WTC11 (cell line): ENCODE results near the gene MRC2.

Experiments used
- ATF1 ChIP-seq: sonication (generic); formaldehyde crosslinking; IDR thresholded peaks from 2 replicates; pipeline ENCODE4 v1.8.1; 2023; ENCODE audit warnings: mild to moderate bottlenecking, moderate library complexity, missing genetic modification reagents
- CREM ChIP-seq: sonication (generic); formaldehyde crosslinking; IDR thresholded peaks from 2 replicates; pipeline ENCODE4 v1.8.1; 2022; ENCODE audit warnings: mild to moderate bottlenecking, missing genetic modification reagents, moderate library complexity
- ESRRA ChIP-seq: sonication (generic); formaldehyde crosslinking; IDR thresholded peaks from 2 replicates; pipeline ENCODE4 v1.8.1; 2022; ENCODE audit warnings: mild to moderate bottlenecking, missing genetic modification reagents, borderline replicate concordance
- NFYB ChIP-seq: sonication (generic); formaldehyde crosslinking; conservative IDR thresholded peaks from 2 replicates; pipeline ENCODE4 v1.8.0; 2022; ENCODE audit warnings: low read depth, missing genetic modification reagents
- SP1 ChIP-seq: sonication (generic); formaldehyde crosslinking; conservative IDR thresholded peaks from 2 replicates; pipeline ENCODE4 v1.8.1; 2022; ENCODE audit warnings: missing genetic modification reagents
- ZBTB21 ChIP-seq: sonication (generic); formaldehyde crosslinking; IDR thresholded peaks from 2 replicates; pipeline ENCODE4 v1.8.1; 2023; ENCODE audit warnings: mild to moderate bottlenecking, missing genetic modification reagents, borderline replicate concordance
- ZNF138 ChIP-seq: sonication (generic); formaldehyde crosslinking; conservative IDR thresholded peaks from 2 replicates; pipeline ENCODE4 v1.8.1; 2022; ENCODE audit warnings: mild to moderate bottlenecking, moderate library complexity, missing genetic modification reagents
- TF ChIP-seq, protein P1 (sequence below): fragments of 200-600 bp; IDR thresholded peaks from 2 replicates; pipeline ENCODE4 v1.8.0; 2022; ENCODE audit warnings: antibody characterized with exemption
- TF ChIP-seq, protein P2 (sequence below): fragments of 250-450 bp; sonication (Bioruptor Pico); IDR thresholded peaks from 2 replicates; pipeline ENCODE4 v2.1.2; 2022; ENCODE audit warnings: mild to moderate bottlenecking, moderate library complexity
- TF ChIP-seq, protein P3 (sequence below): sonication (generic); formaldehyde crosslinking; IDR thresholded peaks from 2 replicates; pipeline ENCODE4 v1.8.1; 2023; ENCODE audit warnings: mild to moderate bottlenecking, missing genetic modification reagents
- TF ChIP-seq, protein P4 (sequence below): sonication (generic); formaldehyde crosslinking; IDR thresholded peaks from 2 replicates; pipeline ENCODE4 v1.8.1; 2023; ENCODE audit warnings: mild to moderate bottlenecking, missing genetic modification reagents, moderate library complexity
- TF ChIP-seq, protein P5 (sequence below): sonication (generic); formaldehyde crosslinking; conservative IDR thresholded peaks from 2 replicates; pipeline ENCODE4 v1.8.1; 2023; ENCODE audit warnings: mild to moderate bottlenecking, low read depth, missing genetic modification reagents, moderate library complexity
- TF ChIP-seq, protein P6 (sequence below): sonication (generic); formaldehyde crosslinking; IDR thresholded peaks from 2 replicates; pipeline ENCODE4 v1.8.1; 2023; ENCODE audit warnings: mild to moderate bottlenecking, missing genetic modification reagents

DNA sequence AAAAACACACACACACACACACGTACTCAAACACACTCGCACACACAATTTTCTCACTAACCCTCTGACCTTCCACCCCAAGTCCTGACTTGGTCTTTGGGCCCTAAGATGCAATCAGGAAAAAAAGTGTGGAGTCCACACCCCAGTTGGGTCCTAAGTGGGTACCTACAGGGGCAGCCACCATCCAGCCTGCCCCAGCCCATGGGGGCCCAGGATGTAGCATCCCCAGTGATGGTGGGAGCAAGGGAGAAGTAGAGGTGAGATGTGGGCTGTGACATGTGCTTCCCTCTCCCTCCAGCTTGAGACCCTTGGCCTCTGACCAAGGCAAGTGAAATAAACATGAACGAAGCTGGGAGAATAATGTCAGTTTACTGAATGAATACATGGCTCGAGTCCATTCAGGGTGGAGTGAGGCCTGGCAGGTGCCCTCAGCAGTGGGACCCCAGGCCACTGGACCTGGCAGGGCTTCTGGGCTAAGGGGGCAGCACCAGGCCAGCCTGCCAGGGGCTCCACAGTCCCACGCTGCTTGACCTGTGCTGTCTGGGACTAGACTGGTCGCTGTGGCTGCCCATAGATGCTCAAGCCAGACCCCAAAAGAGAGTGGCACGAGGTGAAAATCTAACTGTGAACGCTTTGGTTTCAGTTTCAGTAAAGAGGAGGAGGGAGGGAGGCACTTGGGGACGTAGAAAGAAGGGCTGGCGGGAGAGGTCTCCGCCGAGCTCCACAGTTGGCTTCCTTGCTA lies 73.7 kb downstream of the MRC2 start:
- TF ChIP-seq, protein P1, sequence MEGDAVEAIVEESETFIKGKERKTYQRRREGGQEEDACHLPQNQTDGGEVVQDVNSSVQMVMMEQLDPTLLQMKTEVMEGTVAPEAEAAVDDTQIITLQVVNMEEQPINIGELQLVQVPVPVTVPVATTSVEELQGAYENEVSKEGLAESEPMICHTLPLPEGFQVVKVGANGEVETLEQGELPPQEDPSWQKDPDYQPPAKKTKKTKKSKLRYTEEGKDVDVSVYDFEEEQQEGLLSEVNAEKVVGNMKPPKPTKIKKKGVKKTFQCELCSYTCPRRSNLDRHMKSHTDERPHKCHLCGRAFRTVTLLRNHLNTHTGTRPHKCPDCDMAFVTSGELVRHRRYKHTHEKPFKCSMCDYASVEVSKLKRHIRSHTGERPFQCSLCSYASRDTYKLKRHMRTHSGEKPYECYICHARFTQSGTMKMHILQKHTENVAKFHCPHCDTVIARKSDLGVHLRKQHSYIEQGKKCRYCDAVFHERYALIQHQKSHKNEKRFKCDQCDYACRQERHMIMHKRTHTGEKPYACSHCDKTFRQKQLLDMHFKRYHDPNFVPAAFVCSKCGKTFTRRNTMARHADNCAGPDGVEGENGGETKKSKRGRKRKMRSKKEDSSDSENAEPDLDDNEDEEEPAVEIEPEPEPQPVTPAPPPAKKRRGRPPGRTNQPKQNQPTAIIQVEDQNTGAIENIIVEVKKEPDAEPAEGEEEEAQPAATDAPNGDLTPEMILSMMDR: no peak
- no peak for TF ChIP-seq ATF1 (CRISPR knock-in tag)
- TF ChIP-seq ESRRA: no peak
- TF ChIP-seq ZBTB21 (CRISPR knock-in tag): no peak
- TF ChIP-seq NFYB (CRISPR knock-in tag): no peak
- no peak for TF ChIP-seq SP1
- TF ChIP-seq, protein P2, sequence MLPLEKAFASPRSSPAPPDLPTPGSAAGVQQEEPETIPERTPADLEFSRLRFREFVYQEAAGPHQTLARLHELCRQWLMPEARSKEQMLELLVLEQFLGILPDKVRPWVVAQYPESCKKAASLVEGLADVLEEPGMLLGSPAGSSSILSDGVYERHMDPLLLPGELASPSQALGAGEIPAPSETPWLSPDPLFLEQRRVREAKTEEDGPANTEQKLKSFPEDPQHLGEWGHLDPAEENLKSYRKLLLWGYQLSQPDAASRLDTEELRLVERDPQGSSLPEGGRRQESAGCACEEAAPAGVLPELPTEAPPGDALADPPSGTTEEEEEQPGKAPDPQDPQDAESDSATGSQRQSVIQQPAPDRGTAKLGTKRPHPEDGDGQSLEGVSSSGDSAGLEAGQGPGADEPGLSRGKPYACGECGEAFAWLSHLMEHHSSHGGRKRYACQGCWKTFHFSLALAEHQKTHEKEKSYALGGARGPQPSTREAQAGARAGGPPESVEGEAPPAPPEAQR (CRISPR knock-in tag): no peak
- TF ChIP-seq, protein P3, sequence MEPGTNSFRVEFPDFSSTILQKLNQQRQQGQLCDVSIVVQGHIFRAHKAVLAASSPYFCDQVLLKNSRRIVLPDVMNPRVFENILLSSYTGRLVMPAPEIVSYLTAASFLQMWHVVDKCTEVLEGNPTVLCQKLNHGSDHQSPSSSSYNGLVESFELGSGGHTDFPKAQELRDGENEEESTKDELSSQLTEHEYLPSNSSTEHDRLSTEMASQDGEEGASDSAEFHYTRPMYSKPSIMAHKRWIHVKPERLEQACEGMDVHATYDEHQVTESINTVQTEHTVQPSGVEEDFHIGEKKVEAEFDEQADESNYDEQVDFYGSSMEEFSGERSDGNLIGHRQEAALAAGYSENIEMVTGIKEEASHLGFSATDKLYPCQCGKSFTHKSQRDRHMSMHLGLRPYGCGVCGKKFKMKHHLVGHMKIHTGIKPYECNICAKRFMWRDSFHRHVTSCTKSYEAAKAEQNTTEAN: no peak
- TF ChIP-seq, protein P4, sequence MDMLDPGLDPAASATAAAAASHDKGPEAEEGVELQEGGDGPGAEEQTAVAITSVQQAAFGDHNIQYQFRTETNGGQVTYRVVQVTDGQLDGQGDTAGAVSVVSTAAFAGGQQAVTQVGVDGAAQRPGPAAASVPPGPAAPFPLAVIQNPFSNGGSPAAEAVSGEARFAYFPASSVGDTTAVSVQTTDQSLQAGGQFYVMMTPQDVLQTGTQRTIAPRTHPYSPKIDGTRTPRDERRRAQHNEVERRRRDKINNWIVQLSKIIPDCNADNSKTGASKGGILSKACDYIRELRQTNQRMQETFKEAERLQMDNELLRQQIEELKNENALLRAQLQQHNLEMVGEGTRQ (CRISPR knock-in tag): no peak
- no peak for TF ChIP-seq ZNF138
- TF ChIP-seq, protein P5, sequence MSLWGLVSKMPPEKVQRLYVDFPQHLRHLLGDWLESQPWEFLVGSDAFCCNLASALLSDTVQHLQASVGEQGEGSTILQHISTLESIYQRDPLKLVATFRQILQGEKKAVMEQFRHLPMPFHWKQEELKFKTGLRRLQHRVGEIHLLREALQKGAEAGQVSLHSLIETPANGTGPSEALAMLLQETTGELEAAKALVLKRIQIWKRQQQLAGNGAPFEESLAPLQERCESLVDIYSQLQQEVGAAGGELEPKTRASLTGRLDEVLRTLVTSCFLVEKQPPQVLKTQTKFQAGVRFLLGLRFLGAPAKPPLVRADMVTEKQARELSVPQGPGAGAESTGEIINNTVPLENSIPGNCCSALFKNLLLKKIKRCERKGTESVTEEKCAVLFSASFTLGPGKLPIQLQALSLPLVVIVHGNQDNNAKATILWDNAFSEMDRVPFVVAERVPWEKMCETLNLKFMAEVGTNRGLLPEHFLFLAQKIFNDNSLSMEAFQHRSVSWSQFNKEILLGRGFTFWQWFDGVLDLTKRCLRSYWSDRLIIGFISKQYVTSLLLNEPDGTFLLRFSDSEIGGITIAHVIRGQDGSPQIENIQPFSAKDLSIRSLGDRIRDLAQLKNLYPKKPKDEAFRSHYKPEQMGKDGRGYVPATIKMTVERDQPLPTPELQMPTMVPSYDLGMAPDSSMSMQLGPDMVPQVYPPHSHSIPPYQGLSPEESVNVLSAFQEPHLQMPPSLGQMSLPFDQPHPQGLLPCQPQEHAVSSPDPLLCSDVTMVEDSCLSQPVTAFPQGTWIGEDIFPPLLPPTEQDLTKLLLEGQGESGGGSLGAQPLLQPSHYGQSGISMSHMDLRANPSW (CRISPR knock-in tag): no peak
- no peak for TF ChIP-seq CREM (CRISPR knock-in tag)
- TF ChIP-seq, protein P6, sequence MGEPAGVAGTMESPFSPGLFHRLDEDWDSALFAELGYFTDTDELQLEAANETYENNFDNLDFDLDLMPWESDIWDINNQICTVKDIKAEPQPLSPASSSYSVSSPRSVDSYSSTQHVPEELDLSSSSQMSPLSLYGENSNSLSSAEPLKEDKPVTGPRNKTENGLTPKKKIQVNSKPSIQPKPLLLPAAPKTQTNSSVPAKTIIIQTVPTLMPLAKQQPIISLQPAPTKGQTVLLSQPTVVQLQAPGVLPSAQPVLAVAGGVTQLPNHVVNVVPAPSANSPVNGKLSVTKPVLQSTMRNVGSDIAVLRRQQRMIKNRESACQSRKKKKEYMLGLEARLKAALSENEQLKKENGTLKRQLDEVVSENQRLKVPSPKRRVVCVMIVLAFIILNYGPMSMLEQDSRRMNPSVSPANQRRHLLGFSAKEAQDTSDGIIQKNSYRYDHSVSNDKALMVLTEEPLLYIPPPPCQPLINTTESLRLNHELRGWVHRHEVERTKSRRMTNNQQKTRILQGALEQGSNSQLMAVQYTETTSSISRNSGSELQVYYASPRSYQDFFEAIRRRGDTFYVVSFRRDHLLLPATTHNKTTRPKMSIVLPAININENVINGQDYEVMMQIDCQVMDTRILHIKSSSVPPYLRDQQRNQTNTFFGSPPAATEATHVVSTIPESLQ: no peak
